KBM-7 (cell line): ENCODE results near the gene MAP4.

Source experiments
- DNase-seq: peaks from one replicate; pipeline ENCODE4 v3.0.0-alpha.2; 2015
- in situ Hi-C: fragments of 300-500 bp; cut with MboI; formaldehyde crosslinking; loops from 2 replicates; pipeline ENCODE4 v1.14.3; 2020; ENCODE audit warnings: low sequenced_read_pairs, low pct_unique_long_range_greater_than_20kb, mixed read lengths

The MAP4 gene

DNA sequence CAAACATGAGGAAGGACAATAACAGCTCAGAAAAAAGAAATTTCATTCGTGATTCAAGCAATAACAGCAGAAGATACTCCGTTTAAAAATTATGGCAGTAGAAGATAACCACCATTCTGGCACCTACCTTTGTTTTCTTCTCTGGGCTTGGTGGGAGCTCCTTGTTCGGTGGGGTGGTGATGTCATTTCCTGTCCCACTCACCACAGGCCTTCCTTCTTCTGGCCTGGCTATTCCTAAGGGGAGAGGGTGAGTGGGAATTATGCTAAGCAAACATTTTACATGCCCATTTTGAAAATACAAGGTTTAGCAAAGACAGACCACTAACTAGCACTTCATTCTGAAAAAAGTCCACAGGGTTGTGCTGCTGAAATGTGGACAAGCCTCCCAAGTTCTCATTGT lies 138.9 kb downstream of the MAP4 start:
- in situ Hi-C loops: no loop called here
- peak; percentile 25 for DNase-seq

DNA sequence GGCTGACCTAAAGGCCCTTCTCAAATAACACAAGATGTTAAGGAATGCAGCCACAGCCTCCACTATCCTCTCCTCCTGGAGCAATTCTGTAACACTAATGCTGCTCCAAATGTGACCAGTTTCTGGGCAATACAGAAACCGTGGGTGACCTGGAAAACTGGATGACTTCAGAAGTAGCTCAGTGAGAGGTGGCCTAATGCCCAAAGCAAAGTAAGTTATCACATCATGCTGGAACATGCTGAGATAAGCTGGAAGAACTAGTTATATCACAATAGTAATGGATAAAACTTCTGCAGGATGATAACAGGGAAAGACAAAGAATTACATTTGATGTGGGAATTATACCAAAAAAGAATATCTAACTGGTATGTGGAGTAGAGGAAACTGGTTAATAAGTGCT lies 141.3 kb downstream of the MAP4 start:
- in situ Hi-C loops: no loop called here
- no peak for DNase-seq

DNA sequence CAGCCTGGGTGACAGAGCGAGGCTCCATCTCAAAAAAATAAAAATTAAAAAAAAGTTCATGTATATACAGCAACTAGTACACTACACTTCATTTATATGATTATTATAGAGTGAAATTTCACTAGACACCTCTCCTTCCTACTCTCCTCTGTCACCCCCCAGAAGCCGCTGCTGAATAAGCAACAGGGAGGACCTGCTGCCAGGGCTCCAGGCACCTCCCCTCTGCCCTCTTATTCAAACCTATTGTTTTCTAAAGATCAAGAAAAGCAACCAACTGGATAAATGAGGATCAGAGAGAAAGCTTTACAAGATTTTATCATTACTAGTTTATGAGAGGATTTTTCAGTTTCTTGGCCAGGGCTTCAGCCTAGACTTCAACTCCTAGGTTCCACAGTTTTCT lies 141.8 kb downstream of the MAP4 start:
- DNase-seq: no peak
- in situ Hi-C loops: no loop called here

DNA sequence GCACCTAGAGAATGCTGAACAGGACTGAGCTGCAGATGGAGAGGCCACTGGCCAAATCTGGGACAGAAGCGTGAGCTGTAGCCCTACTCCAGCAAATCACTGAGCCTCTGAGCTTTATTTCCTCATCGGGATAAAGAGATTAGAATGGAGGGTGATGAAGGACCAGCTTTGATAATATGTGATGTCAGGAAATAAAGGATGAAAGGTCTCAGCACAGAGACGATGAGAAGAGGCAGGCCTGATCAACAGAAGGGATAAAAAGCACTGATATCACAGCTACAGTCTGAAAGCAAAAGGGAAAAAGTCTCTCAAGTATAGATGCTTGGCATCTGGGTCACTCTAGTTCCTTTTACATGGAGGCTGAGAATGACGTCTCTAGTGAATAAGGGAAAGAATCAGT lies 143.3 kb downstream of the MAP4 start:
- no peak for DNase-seq
- in situ Hi-C loops: no loop called here

DNA sequence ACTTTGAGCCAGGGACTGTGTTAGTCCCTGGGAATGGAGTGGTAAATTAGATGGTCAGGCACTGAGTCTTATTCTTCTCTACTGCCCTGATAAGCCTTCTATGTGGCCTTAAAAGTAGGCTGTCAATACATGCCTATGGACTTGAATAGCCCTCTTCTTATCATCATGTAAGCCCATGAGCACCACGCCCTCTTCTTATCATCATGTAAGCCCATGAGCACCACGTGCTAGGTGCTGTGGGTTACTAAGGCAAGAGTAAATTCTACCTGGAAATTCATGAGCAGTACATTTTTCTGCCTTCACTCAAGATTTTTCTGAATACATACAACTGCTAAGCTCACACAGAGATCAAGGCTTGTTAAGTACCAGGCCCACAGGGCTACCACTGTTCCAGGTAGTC lies 144.8 kb downstream of the MAP4 start:
- in situ Hi-C loops: no loop called here
- DNase-seq: no peak

DNA sequence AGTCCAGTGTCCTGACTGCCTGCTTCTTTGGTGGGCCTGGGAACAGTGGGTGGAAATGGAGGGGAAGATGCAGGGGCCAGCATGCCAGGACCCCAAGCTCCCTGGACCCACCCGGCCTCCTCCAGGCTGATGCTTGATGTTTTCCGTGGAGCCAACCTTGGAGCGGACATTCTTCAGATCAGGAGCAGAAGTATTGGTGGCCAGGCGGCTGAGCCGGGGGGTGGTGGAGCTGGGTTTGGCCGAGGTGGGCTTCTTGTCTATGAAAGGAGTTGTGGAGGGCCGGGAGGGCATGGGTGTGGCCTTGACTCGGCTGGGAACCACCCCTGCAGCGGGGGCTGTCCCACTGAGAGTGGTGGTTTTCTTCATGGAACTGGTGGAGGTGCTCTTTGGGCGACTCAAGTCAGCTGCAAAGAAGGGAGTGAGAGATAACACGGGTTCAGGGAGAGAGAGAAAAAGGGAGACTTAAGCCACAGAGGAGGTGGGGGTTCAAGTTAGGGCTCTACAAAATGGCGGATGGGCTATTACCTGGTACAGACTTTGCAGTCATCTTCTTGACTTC lies 145.4 kb downstream of the MAP4 start:
- in situ Hi-C loops: no loop called here
- no peak for DNase-seq

DNA sequence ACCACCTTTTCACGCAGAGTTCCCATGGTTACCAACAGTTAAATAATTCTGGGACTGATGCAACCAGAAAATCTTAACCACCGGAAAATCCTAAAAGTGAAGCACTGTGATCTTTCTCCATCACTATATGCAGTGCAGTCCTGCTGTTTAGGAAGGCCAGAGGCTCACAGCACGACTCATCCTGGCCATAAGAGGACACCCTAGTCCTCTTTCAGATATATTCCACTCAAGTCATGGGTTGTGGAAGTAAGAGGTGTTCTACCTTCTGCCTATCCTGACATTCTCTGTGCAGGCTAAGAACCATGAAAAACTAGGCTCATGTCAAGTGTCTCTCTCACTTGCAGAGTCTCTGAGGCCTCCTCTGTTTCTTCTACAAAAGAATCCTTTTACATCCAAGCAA lies 146.1 kb downstream of the MAP4 start:
- in situ Hi-C loops: no loop called here
- DNase-seq: no peak

DNA sequence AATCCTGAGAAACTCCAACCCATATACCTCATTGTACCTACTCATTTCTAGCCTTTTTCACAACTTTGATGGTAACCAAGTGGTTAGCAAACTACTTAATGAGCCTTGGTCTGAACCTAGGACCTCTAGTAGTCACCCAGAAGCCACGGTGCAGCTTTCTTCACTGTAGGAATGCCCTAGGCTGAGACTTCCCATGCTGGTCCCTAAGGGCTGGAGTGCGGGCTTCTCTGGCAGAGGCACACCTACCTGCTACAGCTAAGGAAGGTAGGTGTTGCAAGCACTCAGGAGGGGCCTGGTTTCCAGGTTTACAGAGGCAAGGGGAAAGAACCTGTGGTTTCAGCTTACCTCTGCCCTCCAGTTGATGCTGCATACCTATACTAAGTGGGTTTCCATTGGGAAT lies 147.9 kb downstream of the MAP4 start:
- in situ Hi-C loops: no loop called here
- no peak for DNase-seq

DNA sequence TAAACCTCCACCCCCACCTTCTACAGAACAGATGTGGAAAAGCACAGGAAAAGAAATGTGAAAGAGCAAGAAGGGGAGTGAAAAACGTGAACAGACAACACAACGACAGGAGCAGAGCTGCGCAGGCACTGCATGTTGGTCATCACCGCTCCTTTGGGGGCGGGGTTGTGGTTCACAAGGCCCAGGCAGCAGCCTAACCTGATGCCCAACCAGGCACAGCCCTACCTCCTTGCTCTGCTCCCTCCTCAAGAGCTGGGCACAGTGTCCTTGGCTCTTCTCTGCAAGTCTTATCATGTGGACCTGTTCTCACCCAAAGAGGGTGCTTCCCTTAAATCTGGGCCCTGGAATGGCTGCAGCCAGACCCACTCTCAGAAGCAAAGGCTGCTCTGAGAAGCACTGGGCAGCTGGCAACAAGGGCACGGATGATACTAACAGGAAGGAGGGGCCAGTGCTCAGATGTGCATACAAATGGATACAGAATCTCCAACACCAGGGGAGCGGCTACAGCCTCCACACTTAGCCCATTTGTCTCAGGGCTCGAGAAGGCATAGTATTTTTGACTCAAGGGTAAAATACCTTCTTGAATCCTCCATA lies 148.7 kb downstream of the MAP4 start:
- DNase-seq: no peak
- in situ Hi-C loops: no loop called here

DNA sequence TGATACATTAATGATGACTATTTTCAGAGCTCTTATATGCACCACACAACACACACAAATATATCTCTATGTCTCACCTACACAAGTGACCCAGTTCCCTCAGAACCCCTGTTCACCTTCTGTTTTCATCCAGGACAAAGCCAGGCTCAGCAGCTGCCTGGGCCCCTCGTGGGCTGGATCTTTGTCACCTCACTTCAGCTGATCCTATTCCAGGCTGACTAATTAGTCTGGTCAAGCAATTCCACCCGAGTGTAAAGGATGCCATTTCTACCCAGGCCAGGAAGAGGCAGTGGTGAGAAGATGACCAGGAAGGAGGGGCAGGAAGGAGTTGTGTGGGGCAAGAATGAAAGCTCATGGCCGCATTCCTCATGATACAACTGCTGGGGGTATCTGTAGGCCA lies 151.0 kb downstream of the MAP4 start:
- in situ Hi-C loops: no loop called here
- DNase-seq: no peak

DNA sequence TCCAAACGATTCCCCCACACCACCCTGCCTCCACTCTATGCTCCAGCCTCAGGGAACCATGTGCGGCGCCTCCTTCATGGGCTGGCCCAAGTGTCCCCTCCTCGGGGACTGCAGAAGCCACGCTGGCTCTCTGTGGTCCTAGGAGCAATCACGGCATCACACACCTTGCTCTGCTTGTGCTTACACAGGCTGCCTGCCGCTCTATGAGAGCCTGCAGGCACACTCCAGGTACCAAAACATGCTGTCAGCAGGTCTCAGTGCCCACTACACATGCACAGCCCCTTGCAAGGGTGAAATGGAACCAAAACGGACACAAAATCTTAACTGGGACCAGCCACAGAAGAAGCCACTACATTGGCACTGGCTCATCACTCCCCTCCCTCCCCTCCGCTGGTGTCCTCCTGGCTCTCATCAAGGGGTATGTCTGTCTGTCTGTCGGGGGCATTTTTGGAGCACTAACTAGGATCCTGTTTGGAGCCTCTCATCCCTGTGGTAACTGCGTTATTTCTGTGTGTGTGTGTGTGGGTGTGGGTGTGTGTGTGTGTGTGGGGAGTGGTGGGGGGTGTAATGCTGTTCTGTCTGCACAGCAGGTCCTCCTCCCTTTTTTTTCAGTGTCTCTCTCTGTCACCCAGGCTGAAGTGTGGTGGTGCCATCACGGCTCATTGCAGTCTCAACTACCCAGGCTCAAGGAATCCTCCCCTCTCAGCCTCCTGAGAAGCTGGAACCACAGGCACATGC lies 152.7 kb downstream of the MAP4 start:
- in situ Hi-C loops: no loop called here
- DNase-seq: no peak

DNA sequence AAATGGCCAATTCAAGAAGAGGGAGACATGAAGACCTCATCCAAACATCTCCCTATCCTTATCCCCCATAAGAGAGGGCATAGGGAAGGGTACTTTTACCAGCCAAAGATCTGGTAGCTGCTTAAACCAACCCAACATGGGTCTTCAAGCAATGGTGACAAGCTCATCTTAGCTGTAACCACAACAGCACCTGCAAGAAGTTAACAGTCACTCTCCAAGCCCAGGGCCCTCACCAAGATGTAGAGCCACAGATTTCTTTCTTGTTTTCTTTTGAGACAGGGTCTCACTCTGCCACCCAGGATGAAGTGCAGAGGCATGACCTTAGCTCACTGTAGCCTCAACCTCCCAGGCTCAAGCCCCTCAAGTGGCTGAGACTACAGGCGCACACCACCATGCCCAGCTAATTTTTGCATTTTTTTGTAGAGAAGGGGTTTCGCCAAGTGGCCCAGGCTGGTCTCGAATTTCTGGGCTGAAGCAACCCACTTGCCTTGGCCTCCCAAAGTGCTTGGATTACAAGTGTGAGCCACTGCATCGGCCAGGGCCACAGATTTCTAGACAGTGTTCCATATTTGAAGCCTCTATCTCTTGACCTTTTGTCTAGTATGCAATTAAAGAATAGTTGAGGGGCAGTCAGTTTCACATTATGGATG lies 156.1 kb downstream of the MAP4 start:
- DNase-seq: no peak
- in situ Hi-C loops: no loop called here

DNA sequence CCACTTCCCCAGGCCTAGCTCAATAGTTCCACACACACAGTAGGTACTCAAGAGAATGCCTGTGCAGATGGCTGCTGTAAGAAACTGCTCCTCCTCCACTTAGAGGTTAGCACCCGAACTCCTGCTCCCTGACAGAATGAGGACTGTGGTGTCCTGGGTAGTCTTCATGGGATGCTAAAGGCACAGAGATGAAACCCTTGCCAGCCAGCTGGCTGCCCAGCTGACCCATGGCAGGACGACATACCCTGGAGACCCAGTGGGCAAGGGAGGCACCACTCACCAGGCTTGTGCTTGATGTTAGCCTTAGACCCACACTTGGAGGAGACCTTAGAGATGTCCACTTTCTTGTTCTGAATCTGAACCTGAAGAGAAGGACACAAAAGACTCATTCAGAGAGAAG lies 159.1 kb downstream of the MAP4 start:
- in situ Hi-C loops: no loop called here
- no peak for DNase-seq

DNA sequence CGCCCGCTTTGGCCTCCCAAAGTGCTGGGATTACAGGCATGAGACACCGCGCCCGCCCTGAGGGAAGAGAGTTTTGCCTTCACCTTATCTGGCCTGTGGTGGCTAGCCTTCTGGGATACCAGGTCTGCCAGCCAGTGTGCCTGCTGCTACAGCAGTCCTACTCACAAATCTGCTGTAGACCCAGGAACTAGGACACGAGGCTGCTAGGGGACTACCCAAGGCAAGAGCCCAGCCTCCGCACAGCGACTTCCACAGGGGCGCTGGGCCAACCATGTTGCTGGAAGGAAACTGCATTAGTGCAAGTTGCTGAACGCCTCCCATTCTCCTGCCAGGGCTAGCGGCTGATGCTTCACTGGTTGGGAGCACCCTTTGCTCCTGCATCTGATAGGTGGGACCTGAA lies 159.5 kb downstream of the MAP4 start:
- in situ Hi-C loops: no loop called here
- DNase-seq: no peak

DNA sequence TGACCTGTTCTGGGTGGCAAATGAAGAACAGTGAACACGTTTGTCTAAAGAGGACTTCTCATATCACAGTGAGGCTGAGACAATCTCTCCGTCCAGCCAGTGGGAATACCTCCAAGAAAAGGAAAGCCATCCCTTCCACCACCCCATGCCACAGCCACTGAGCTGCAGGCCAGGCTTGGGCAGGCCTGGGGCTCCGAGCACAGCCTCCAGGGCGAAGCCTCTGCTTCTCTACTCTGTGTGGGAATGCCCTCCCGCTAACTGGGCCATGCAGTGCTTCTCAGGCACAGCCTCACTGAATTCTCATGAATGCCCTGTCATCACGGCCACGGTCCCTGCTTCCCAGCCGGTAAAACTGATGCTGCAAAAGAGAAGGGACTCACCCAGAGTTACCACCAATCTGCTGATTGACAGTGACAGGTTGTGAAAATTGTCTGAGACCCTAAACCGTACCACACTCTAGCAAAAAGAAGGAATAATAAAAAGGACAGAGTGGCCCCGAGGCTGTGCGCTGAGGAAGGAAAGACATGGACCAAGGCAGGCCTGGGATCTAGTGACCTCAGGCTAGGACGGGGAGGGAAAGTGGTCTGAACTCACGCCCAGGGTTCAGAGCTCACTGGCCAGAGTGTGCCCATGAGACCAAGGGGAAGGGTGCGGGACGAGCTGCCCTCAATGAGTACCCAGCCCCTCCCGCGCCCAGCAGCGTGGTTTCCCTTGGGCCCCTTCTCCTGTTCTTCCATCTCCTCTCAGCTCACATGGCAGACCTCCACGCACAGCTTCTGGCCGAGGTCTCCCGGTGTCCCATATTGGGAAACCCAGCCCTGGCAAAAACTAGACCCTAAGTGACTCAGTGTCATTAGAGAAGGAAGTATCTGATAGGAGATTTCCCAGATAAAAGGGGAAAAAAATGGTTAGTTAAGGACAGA lies 160.5 kb downstream of the MAP4 start:
- in situ Hi-C loops: no loop called here
- DNase-seq: no peak

DNA sequence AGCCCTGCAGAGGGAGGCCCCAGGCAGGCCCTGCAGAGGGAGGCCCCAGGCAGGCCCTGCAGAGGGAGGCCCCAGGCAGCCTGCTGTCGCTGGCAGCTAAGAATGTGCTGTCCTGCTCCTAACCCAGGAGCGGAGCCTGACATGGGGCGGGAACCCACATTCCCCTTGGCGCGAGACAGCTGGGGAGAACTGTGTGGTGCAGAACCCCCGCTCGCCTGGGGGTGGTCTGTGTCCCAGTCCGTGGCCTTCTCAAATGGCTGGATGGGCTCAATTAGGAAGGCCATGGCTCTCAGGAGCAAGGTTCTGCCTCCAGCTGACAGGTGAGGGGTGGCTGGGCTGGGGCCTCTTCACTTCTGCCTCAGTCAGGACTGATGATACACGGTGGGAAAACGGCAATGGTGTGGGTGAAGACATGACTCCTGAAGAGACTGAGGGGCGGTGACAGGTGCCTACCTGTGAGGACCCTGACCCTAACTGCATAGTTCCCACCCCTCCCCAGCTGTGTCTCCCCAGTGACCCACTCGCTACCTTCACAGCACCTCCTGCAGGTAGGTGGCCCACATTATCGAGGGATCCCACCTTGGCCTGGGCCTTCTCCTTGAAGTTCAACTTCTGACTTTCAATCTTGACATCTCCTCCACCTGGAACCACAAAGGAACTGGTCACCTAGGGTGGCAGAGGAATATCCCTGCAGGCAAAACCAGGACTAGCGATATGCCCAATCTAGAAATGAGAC lies 161.3 kb downstream of the MAP4 start:
- in situ Hi-C loops: no loop called here
- no peak for DNase-seq

DNA sequence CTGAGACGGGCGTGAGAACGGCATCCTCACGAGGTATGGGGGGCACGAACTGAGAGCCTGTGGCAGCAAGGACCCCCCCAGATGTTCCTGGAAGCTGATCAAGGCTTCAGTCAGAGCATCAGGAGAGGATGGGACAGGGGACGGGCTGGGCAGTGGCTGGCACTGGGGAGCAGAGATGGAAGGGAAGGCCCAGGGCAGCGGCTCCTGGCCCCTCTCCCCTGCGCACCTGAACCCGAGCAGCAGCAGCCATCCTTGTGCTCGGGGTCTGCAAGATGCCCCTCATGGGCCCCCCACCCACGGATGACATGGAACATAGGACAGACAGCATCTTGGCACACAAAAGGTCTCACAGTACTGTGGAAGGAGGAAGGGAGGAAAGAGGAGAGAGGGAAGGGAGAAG lies 161.9 kb downstream of the MAP4 start:
- in situ Hi-C loops: no loop called here
- no peak for DNase-seq

DNA sequence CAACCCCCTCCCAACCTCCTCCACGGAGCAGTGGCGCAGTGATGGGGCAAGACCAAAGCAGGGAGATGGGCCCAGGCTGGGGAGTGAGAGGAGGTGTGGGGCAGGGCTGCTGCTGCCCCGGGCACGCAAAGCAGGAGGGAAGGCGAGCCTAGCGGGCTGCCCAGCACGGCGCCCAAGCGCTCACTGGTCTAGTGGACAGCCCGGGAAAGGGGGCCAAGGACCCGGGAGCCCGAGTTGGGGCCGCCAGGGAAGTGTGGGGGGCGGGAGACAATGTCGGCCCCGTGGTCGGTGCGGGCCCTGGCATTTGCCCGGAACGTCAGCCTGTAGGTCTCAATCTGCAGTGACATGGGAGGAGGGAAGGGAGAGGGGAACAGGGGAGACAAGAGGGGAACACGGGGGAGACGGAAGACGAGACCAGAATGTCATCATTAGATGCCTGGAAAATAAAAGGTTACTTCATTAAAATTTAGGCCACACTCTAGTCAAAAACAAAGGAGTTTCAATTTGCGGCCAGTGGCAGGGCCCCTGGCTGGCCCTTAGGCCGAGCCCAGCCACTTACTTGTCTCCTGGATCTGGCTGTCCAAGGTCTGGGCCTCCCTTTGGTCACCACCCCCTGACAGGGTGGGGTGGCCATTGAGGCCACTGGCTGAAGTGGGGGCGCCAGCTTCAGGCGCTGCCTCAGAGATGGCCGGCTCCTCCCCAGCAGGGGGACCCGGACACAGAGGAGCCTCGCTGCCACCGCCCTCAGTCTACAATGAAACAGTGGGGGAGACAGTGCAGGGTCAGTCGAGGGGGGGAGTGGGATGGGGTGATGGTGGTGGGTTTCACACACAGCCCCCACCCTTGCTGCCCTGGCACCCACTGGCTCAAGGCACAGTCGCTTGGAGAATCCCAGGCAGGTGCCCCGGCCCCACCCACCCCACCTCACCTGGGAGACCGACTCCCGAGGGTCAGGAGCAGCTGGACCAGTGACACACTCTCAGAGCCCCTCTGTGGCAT lies 163.3 kb downstream of the MAP4 start:
- in situ Hi-C loops: no loop called here
- no peak for DNase-seq
